ENCODE results near the gene GHR.

GHR gene

GRCh38 chr5:42461507-42461906 is 38.3 kb downstream of the GHR start:
- DNase-seq (ENCODE audit: low read depth in 1 of 2, low spot score in 1 of 2): no peak

GRCh38 chr5:42462083-42462482 is 38.8 kb downstream of the GHR start:
- DNase-seq (ENCODE audit: low read depth in 1 of 2, low spot score in 1 of 2): no peak

DNA sequence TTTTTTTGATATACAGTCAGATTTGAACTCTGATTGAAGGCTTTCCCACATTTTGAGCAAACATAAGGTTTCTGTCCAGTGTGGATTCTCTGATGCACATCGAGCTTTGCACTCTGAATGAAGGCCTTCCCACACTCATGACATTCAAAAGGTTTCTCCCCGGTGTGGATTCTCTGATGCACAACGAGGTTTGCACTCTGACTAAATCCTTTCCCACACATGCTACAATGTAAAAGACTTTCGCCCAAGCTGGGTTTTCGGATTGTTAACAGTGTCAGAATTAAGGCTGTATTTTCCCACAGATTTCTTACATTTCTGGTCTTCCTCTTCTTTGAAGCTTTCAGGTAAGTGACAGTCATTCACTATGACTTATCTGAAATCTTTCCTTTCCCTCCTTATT is 44.3 kb downstream of the GHR start:
- DNase-seq (ENCODE audit: low read depth in 1 of 2, low spot score in 1 of 2): no peak

DNA sequence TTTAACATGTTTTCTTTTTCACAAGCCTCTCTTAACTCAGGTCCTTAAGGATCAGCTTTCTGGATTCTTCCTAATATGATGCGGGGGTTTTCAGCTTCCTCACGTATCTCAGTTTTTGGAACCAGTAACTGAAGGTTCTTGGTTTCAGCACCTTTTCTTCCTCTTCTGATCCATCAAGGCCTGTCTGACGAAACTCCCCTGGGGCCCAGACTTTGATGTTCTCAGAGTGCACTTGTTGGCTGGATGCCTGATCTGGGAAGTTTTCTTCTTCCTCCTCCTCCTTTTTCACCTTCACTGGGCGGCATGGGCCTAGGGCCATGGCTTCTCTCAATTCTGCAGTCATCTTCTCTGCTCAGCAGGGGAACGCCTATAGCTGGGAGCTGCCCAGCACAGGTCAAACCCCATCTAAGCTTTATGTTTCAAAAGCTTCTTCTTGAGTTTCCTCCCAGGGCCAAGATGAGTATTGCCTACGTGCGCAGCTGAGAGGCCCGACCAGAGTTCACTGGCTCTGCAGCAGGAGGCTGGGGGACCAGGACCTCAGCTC is 44.8 kb downstream of the GHR start:
- no peak for DNase-seq (ENCODE audit: low read depth in 1 of 2, low spot score in 1 of 2)

DNA sequence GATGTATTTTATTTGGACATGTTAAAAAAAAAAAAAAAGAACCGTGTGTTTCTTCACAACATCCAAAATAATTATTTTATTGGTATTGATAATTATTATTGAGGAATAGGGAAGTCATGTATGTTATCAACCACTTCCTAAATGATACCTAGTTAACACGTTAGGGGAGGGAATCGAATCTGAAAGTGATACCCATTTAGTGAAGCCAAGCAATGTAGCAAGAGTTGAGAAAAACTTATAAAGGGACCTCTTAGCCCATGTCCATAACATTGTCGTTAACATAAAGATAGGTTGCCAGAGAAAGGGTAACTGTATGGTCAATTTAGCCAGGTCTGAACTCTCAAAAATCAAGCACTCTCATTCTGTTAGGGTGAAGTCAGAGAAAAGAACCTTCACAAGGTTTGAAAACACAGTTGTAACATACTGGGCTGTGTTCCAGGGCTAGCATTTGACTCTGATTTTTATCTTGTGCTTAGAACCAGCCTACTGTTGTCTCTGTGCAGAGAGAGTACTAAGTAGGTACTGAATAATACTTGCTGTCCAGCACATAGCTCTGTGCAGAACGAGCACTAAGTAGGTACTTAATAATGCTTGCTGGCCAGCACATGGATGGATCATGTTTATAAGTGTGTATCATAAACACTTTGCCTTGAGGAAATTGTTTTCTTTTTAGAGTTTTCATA is 60.4 kb downstream of the GHR start:
- no peak for DNase-seq (ENCODE audit: low read depth in 1 of 2, low spot score in 1 of 2)

- DNase-seq (ENCODE audit: low read depth in 1 of 2, low spot score in 1 of 2): no peak
Observed at GRCh38 chr5:42487077-42487476, 63.8 kb downstream of the GHR start.

DNA sequence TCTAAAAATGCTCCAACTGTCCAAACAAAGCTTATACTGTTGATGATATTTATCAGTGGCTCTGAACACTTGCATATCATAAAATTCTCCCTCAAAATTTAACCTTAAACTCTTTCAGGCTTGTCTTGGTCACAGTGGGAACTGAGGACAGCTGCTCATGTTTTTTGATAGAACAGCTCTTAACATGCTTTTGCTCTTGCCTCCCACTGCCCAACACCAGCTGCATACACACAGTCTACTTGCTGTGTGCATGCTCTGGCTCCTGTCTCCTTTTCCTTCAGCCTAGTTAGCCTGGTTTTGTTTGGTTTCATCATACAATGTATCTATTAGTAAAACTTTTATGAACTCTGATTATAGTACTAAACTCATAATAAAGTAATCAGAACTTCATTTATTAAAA is 64.6 kb downstream of the GHR start:
- DNase-seq (ENCODE audit: low read depth in 1 of 2, low spot score in 1 of 2): no peak

- DNase-seq (ENCODE audit: low read depth in 1 of 2, low spot score in 1 of 2): no peak
Observed at GRCh38 chr5:42490831-42491230, 67.6 kb downstream of the GHR start.

DNA sequence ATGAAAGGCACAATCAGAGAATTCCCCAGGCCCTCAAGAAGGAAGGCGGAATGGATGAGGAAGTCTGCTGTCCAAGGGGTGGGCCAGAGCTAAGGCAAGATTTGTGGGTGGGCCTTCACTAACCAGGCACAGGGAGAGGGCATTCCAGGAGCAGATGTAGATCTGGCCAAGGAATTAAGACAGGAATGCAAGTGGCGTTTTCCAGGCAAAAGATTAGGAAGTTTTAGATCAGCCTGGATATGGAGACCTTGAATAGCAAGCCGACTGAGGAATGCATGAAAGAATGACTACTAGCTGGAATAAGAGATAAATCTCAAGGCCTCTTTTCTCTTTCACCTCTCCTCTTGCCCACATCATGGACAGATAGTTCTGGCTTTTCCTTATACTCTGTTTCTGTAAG is 68.5 kb downstream of the GHR start:
- no peak for DNase-seq (ENCODE audit: low read depth in 1 of 2, low spot score in 1 of 2)

DNA sequence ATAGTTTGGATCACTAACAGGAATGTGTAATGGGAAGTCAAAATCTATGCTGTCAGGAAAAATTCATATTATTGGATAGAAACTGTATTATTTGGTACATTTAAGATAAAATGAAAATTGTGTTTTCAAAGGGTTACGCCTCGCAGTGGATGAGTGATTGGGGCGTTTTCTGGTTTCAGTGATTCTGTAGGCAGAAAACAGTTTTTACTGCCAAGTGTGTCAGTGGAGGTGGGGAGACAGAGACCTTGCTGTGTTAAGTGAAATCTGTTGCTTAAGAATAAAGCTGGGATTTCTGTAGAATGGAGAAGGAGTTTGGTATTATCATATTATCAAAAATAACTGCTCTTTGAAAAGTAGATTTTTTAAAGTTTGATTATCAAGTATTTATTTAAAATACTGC is 69.7 kb downstream of the GHR start:
- no peak for DNase-seq (ENCODE audit: low read depth in 1 of 2, low spot score in 1 of 2)

DNA sequence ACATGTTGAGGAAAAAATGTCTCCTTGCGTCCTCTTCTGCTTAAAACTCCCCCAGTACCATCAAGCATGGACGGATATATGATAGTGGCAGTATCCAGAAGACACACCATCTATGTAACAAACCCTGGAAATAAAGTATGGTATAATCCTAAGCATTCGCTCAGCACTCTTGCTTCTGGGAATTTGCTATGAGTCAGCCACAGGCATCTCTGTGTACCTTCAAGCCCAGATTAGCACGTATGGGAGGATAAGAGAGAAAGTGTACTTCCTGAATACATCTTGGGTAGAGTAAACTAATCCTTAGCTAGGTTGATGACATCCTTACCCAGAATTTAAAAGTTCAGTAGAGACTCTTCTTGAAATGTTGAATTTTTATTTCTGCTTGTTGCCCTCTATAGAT is 71.2 kb downstream of the GHR start:
- DNase-seq (ENCODE audit: low read depth in 1 of 2, low spot score in 1 of 2): no peak

DNA sequence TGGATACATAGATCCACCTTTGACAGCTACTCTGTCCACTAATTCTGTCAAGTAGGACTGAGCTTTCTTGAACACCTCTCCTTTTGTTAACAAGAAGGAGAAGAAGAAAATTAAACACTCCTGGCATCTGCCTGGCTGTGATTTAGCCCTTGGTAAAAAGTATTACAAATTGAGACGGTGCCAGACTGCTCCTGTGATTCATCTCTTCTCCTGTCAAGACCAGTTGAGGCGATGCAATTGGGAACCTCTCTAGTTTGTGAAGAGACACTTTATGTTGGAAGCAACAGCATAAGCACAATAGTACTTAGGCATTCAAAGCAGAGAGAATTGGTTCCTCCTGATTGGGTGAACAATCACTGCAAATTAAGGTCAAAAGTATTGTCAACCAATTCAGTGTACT is 72.7 kb downstream of the GHR start:
- no peak for DNase-seq (ENCODE audit: low read depth in 1 of 2, low spot score in 1 of 2)

DNA sequence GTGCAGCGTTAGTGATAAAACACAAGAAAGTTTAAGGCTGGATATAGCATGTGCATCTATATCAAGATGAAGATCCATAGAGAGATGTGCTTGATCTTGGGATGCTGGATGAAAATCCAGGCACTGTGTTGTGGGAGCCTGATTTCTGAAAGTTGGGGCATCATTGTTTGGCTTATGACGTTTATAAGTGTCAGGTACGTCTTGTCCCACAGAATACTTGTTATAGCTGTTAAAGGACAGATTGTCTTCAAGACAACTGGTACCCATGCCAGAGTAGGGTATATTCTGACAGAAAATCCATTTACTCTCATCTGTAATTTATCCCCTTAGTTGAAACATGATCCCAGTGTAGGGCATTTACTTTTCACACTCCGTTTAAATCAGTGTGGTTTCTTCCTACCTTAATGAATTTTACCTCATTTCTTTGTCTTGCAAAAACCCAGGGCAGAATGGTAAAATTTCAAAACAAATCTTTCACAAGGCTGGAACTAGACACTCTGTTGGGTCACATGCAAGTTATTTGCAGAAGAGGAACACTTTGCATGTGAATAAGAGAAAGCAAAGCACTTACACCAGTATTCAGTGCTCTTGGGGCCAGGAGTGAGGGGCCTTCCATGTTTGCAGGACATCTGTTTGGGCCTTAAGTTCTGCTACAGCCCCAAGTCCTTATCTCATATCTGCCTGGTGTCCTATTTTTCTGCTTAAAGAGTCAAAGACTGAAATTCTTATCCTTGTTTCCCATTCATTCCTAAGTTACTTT is 73.3 kb downstream of the GHR start:
- DNase-seq (ENCODE audit: low read depth in 1 of 2, low spot score in 1 of 2): no peak

GRCh38 chr5:42498000-42498399 is 74.8 kb downstream of the GHR start:
- DNase-seq (ENCODE audit: low read depth in 1 of 2, low spot score in 1 of 2): no peak

DNA sequence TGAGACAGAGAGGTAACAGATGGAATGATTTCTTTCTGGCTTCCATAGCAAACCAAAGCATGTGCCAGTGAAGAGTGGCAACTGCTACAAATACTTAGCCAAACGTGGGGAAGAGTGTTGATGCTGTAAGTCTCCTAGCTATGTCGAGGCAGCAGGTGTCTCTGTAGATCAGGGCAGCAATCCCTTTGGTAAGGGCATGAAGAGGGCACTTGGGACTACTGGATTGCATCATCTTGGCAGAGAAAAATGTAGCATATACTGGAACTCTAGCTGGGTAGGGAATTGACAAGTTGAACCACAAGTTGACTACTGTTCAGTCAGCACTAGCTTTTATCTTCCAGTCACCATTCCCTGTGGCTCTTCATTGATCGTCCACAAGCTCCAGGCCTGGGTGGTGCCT is 75.8 kb downstream of the GHR start:
- DNase-seq (ENCODE audit: low read depth in 1 of 2, low spot score in 1 of 2): no peak

GRCh38 chr5:42500003-42500599 is 76.9 kb downstream of the GHR start:
- no peak for DNase-seq (ENCODE audit: low read depth in 1 of 2, low spot score in 1 of 2)

DNA sequence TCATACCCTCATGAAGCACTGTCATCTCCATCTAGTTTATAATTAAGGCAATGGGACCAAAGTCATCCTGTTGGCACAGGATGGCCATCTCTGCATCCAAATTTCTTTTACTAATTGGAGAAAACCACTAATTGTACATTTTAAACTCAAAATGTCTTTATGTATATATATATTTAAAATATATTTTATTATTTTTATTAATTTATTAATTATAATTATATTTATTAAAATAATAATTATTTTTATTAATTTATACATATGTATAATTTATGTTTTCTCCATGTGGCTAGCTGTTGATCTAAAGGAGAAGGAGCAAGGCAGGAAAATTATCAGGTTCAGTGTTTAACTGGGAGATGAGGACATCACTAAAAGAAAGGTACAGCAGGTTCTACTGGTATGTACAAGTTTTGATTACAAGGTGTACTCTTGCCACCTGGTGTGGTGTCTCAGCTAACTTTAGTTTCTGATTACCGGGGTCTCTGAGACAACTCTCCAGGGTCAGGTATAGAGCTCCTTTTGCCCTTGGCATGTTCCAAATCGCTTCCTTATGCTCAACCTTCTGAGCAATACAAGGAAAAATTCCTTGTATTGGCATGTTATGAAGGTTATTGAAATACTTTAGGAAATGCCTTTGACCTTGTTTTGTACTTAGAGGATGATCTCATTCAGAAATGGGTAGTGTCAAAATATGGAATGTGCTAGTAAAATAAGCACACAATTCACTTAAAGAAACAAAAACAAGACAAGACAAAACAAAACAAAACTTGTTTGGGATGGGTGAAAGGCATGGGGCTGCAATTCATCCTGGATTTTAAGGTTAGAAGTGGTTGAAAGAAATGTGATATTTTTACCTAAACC is 79.6 kb downstream of the GHR start:
- no peak for DNase-seq (ENCODE audit: low read depth in 1 of 2, low spot score in 1 of 2)

DNA sequence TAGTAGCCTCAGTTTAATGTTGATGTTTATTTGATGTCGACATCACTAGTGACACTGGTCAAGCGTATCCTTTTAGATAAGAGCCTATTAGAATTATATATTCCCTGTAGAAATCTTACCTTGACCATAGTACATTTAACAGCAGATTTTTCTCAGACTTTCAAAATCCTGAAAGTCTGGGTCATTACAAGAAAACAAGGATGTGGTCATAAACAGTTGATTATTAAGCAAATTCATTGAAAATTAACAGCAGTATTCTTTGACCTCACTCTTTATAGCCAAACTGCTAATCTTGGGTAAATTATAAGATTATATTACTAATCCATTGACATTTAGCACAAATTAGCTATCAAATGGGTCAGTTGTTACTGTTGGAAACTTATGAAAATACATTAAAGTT is 83.4 kb downstream of the GHR start:
- no peak for DNase-seq (ENCODE audit: low read depth in 1 of 2, low spot score in 1 of 2)

DNA sequence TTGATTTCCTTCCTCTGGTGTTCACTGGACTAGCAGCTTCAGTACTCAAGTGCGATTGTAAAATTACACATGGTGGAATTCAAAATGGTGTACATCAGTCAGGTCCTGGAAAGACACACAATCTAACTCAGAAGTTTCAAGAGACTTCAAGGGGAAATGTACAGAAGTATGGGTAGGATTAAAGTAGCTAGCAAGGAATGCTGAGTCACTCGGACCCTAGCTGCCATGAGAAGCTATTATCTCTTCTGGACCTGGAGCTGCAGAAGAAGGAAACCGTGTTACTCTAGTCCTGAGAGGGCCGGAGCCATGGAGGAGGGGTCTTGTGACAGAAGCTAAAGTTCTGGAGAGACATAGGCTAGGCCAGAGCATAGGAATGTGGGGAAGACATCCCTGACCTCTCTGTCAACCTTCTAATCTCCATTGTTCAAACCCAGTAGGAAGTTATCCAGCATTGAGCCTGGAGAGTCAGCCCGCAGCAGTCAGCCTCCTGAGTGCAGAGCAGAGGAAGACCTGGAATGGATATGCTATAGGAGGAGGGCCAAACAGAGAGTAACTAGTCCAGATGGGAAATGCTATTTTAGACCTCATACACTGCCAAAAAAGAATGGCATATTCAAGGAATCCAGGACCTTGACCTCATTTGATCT is 84.3 kb downstream of the GHR start:
- no peak for DNase-seq (ENCODE audit: low read depth in 1 of 2, low spot score in 1 of 2)

DNA sequence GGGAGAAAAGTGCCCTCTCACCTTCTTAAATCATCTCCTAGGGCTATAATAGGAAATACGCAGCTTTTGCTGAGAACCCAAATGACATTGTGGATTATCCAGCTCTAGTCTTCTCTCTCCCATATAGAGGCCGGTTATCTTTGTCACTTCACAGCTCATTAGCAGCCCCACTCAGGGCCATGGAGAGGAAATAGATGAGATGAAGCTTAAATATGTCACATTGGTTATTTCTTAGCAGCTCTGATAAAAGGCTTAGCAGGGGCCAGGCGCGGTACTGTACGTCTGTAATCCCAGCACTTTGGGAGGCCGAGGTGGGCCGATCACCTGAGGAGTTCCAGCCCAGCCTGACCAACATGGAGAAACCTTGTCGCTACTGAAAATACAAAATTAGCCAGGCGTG is 90.0 kb downstream of the GHR start:
- DNase-seq (ENCODE audit: low read depth in 1 of 2, low spot score in 1 of 2): no peak

GRCh38 chr5:42514754-42515153 is 91.5 kb downstream of the GHR start:
- DNase-seq (ENCODE audit: low read depth in 1 of 2, low spot score in 1 of 2): no peak

Measured in stimulated activated CD4-positive, alpha-beta T cell treated with anti-CD3 and anti-CD28 coated beads, Interleukin-15, amount 100 ng/mL, for 1 hour (primary cell).